HG02981 (cell line): ENCODE data around the gene NAA10.

Experiments
- ATAC-seq: cut with Tn5 transposase; IDR thresholded peaks from one replicate; pipeline ENCODE4 v1.9.1; 2021; ENCODE audit warnings: mild to moderate bottlenecking, moderate library complexity; ENCODE audit not compliant: unreplicated experiment

NAA10 gene

GRCh38 chrX:153930011-153930910 lies 4.6 kb downstream of the NAA10 start:
- no peak for ATAC-seq

- no peak for ATAC-seq
These were observed 5.3 kb downstream of the NAA10 start for GRCh38 chrX:153929576-153929975.

- no peak for ATAC-seq
These were observed 6.0 kb downstream of the NAA10 start for GRCh38 chrX:153928846-153929245.

GRCh38 chrX:153927922-153928760 lies 6.7 kb downstream of the NAA10 start:
- peak; percentile 69 for ATAC-seq

GRCh38 chrX:153927672-153927921 lies 7.2 kb downstream of the NAA10 start:
- no peak for ATAC-seq

GRCh38 chrX:153926858-153927671 lies 7.8 kb downstream of the NAA10 start:
- ATAC-seq = peak; percentile 45

DNA sequence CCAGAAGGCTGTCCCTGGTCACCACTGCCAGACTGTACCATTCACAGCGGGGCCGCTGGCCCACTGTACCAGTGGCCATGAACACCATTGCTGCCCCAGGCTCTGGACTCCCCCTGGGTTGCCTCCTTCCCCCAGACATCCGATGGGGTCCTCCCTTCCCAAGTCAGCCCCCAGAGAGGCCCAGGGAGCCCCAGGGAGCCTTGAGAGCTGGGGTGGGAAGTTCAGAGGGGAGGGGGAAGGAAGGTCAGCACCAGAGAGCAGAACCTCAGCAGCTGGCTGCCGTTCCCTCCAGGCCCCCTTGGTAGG lies 8.3 kb downstream of the NAA10 start:
- no peak for ATAC-seq

- no peak for ATAC-seq
These were observed 8.9 kb downstream of the NAA10 start, which contains the start of gene ARHGAP4 for GRCh38 chrX:153925739-153926551. Gene ARHGAP4 (minus strand): TSS chrX:153926264. CDS start chrX:153926202, 62 bp downstream.

GRCh38 chrX:153925387-153925738 lies 9.5 kb downstream of the NAA10 start:
- no peak for ATAC-seq

DNA sequence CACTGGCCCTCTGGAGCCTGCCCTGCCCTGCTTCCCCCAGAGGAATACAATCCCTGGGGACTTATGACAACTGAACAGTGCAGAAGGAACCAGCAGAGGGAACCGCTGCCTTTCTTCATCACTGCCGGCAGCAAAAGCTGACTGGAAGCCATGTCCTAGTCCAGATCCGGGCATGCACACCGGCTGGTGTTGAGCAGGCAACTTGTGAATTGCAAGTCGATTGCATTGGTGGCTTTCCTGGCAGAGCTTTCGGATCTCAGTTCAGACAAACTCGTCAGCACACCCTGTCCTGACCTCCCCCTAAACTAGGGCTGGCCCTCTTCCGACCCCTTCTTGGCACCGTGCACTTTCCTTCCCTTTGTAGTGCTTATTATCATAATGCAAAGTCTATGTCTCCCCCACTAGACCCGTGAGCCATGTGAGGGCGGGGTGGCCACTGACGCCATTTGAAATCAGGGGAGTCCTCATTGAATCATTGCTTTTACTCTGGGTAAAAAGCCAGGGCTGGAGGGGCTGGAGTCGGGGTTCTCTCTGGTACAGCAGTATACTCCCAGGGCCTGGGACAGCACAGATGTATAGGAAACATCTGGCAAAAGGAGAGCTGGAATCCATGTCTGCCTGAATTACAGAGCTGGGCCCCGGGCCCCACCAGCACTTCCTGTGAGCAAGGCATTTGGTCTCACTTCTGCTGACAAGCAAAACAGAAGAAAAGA lies 10.5 kb downstream of the NAA10 start:
- no peak for ATAC-seq

DNA sequence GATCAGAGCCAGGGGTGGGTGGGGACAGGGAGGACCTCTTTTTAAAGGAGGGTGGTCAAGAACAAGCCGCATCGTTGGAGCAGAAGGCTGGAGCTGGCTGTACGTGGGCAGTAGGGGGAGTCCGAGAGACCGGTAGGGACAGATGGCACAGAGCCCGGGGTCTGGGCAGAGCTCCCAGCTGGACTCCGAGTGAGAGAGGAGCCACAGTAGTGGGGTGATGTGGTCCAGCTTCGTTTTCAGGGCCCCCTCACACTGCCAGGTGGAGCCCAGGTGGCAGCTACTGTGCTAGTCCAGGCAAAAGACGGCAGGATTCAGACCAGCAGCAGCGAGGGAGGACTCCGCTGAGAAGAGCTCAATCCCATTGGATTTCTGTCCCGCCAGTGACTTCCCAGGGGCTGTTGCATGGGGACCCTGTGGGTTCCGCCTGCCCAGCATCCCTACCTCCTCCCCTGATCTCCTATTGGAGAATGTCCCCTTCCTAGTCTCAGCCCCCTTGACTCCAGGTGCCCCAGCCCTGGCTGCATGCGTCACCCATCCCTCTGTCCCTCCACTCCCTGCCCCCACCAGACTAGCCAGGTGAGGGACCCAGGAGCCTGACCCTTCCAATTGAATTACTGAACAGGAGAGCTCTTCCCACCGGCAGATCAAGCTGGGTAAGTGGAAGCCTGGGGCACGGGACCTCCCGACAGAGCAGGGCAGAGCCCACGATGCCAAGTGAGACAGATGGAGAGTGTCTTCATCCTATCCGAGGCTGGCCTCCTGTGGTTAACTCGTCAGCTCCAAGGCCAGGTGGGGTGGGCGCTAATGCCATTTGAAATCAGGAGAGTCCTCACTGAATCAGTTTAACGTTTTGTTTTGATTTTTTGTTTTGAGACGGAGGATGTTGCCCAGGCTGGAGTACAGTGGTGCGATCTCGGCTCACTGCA lies 11.6 kb downstream of the NAA10 start:
- ATAC-seq = no peak

GRCh38 chrX:153921511-153922446 lies 13.1 kb downstream of the NAA10 start:
- no peak for ATAC-seq

DNA sequence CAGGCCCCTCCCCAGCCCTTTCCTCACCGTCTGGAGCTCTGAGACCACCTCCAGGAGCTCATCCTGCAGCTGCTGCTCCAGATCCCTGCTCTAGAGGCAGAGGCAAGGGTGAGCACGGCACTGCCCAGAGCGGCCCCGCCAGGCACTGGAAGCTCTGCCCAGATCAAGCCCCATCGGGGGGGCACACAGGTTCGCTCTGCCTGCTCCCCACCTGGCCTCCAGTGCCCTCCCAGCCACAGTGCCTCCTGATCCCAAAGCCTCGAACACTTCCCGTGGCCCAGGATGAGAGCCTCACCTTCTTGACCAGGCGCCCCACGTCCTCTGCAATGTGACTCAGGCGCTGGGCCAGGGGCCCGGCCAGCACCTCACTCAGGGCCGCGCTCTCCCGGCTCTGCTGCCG lies 13.8 kb downstream of the NAA10 start:
- ATAC-seq = no peak

GRCh38 chrX:153920546-153920945 lies 14.3 kb downstream of the NAA10 start:
- no peak for ATAC-seq

GRCh38 chrX:153919281-153919680 lies 15.6 kb downstream of the NAA10 start:
- ATAC-seq = no peak

DNA sequence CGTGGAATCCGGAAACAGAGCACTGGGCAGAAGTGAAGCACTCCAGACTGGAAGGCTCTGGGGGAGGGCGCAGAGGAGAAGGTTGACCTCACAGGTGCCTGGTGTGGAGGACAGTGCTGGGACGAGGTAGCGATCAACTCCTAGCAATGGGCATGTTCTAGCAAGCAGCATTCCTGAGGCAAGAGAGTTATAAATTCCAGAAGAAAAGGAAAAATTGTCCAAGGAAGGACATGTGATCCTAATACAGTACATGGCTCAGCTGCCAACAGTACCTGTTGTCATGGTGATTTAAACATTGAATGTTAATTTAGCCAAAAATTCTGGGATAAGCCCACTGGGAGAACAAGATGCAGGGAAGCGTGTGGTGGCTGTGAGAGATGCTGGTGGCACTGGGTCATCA lies 17.0 kb downstream of the NAA10 start:
- no peak for ATAC-seq

DNA sequence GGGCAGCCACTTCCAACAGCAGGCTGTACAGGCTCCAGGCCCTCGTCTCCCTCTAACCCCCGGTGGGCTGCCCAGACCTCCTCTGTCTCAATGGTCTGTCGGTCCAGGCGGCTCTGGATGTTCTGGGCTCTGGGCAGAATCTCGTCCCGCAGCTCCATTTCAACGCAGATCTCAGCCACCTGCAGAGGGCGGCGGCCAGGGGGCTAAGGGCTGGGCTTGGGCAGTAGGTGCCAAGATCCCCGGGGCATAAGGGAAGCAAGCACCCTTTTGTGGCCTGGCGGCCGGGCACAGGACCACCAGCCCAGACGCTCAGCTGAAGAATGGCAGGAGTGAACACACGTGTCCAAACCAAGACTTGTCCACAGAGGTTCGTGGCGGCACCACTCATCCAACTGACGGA lies 21.1 kb downstream of the NAA10 start:
- ATAC-seq = no peak

- ATAC-seq = no peak
These were observed 21.6 kb downstream of the NAA10 start for GRCh38 chrX:153913211-153913610.
